ENCODE measurements around the gene AQP2.

DNA sequence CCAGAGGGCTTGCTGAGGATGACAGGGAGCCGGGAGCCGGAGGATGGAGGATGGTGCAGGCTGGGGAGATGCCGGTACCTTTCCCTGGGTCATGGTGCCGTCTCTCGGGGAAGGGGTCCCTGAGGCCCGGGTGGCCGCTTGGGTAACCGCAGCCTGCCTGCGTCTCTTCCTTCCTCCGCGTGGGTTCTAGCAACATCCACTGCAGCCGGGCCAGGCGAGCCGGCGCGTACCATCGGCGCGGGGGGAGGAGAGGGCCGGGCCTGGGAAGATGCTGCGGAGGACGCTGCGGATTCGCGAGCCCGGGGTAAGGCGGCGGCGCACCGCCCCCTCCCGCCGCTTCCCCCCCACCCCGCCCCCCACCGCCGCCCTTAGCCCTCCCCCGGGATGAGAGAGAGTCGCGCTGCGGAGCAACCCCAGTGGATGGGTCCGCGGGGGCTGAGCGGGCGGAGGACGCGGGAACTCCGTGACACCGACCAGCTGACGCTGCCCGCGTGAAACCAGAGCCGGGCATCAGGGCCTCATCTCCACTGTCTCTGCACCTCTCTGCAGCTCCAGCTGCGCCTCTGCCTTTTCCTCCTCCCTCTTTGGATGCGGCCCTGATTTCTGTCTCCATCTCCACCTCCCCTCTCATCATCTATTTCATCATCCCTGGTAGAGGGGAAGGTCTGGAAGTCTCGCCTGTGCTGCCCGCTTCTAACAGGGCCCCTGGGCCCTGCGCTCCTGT lies 46.7 kb upstream of the AQP2 start, which contains the start of gene FAIM2:
- TF ChIP-seq, protein P1, sequence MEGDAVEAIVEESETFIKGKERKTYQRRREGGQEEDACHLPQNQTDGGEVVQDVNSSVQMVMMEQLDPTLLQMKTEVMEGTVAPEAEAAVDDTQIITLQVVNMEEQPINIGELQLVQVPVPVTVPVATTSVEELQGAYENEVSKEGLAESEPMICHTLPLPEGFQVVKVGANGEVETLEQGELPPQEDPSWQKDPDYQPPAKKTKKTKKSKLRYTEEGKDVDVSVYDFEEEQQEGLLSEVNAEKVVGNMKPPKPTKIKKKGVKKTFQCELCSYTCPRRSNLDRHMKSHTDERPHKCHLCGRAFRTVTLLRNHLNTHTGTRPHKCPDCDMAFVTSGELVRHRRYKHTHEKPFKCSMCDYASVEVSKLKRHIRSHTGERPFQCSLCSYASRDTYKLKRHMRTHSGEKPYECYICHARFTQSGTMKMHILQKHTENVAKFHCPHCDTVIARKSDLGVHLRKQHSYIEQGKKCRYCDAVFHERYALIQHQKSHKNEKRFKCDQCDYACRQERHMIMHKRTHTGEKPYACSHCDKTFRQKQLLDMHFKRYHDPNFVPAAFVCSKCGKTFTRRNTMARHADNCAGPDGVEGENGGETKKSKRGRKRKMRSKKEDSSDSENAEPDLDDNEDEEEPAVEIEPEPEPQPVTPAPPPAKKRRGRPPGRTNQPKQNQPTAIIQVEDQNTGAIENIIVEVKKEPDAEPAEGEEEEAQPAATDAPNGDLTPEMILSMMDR (IDR thresholded peaks at IDR 0.05; ENCODE audit: poor library complexity) = no peak
- TF ChIP-seq EZH2phosphoT487 (IDR thresholded peaks at IDR 0.05; ENCODE audit: low read depth, severe bottlenecking, unreplicated experiment) (no peak), EZH2 (IDR thresholded peaks at IDR 0.05; ENCODE audit: borderline replicate concordance) (no peak)

All from hepatocyte (in vitro differentiated cells).